ENCODE data around the gene ABCA1.

GRCh38 chr9:104958751-104959150 is 30.8 kb upstream of the ABCA1 start:
- TF ChIP-seq CTCF (conservative IDR thresholded peaks at IDR 0.05) (no peak), ZFX (IDR thresholded peaks at IDR 0.05) (no peak)

Measured in C4-2B (cell line).